NCI-H526 (cell line): Measurements from ENCODE around the gene KCND2.
A peak's percentile ranks its signal among the peaks of the same experiment; 100 is the strongest.

Experiments used
- DNase-seq, 2 experiments: peaks; one replicate each; lab custom pipeline; 2025; lab: John Stamatoyannopoulos, UW

KCND2 gene

GRCh38 chr7:120311028-120311788 lies 38.2 kb downstream of the KCND2 start:
- DNase-seq, result no peak

- no peak for DNase-seq
Measured at GRCh38 chr7:120320218-120320961, 47.4 kb downstream of the KCND2 start.

DNA sequence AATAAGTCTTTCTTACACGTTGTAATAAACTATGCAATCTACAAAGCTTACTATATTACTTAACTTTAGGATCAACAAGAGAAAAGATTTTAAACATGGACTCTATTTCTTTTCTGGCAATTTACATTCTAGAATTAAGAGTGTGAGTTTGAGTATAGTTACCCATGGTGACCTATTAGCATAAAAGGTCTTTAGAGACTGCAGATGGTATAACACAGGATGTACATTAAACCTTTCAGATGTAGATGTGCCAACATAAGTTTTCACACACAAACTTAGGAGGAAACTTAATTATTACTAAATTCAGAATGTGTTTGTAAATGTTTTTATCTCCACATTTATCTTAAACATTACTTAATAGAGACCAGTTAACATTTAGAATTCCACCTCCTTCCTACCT lies 54.1 kb downstream of the KCND2 start:
- DNase-seq, result no peak

- DNase-seq, result no peak
Measured at GRCh38 chr7:120332433-120332832, 59.5 kb downstream of the KCND2 start.

DNA sequence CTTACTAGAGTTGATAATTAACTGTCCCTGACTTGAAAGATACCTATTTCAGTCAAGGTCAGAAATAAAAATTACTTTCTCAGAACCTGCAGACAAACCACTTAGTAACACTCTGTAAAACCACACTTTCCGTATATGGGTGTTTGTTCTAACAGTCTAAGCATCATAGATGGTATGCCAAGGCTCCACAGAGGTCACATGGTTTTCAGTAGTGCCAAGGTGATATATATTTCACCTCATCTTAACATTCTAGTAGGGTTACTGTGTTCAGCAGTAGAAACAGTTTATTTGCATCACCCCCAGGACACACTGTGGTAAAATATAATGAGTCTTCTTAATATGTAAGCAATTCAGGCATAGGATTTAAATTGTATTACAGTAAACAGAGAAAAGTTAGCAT lies 61.5 kb downstream of the KCND2 start:
- DNase-seq, result no peak

DNA sequence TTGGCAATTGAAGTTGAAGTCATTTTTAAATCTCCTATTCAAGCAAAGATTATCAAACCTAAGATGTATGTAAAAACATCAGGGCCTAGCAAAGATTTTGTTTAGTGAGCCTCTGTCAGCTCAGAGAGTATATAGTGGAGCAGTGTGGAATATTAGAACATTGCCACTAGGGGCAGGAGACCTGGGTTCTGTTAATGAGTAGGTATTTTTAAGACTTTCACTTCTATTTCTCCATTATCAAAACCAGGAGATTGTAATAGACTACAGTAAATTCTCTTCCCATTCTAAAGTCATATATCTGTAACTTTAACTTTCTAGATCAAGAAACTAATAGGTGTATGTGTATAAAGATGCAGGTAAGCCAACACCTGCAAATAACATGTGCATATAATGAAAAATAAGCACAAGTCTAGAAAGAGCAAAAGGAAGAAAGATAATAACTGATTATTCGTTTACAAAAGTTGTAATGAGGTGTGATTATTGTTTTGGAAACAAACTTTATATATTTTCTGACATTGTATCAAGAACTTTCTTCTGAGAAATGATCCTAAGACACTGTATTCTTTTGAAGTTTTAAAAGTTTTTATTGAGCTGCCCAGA lies 64.4 kb downstream of the KCND2 start:
- DNase-seq, result peak in 1 of 2 experiments; percentile 18

DNA sequence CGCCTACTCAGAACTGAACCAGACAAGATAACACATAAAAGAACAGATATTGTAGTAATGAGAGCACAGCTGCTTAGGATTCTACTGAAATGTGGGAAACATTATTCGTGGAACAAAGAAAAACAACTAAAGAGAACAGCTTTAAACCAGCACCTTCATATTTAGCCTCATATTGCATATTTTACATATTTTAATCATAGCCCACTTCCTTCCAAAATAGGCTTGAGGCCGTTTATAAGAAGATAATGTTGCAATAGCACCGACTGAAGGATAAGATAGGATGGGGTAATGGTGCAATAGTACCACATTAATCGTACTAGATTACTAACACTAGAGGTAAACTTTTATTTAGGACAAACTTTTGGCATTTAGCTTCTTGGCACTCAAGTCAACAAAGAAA lies 71.3 kb downstream of the KCND2 start:
- no peak for DNase-seq

DNA sequence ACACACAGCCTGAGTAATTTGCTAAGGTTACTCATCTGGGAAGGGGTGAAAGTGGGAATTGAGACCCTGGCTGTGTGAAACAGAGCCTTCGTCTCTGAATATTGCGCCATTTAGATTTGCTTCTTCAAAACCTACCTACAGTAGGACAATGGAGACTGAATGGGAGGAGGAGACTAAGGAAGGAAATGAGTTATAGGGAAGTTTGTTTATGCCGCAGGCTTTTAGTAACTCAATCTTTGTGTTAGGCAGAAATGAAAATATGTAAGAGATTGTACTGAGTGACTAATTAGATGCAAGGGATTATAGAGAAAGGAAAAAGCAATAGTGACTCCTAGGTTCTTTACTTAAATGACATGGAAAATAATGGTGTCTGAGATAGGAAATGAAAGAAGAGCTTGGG lies 80.2 kb downstream of the KCND2 start:
- DNase-seq, result no peak

DNA sequence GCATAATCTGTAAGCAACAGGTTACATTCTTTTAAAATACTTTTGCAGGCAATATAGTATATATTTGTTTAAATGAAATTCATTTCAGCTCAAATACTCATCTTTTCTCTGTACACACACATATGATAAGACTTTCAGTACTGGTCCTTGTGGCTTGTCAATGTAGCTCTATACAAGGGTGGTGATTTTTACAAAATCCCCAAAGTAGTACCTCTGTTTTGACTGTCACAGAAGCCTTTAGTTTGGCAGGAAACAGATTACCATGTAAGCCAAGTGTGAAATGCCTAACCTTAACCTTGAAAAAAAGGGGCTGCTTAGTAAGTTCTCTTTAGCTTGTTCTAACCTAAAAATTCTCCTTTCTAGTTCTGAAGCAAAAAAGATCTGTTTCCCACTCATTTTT lies 87.9 kb downstream of the KCND2 start:
- DNase-seq, result no peak

DNA sequence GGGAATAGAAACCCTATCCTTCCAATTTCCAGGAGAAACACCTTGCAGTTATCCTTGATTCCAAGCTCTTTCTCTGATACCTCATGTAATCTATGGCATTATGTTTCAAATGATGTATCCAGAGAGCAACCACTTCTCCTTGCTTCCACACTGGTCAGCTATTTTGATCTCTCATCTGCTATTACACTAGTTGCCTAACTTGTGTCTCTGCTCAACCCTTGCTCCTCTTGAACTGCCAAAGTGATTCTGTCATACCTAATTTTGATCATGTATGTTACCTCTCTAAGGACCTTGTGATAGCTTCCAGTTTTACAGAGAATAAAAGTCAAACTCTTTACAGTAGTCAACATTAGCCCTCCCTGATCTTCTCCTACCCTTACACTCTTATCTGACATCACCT lies 90.4 kb downstream of the KCND2 start:
- no peak for DNase-seq

DNA sequence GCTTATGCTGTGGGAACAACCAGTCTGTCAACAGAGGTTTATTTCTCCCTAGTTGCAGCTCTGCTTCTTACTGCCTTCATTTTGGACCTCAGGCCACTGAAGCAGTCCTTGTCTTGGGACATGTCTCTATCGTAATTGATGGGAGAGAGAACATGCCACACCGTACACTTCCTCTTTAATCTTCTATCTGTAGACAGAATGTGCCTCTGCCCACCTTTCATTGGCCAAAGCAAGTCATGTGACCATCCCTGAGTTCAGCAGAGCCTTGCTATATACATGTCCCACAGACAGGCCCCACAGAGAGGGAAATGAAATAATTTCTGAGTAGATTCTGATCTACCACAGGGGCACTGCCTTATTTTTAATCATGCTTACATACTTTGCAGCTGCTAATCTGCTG lies 98.0 kb downstream of the KCND2 start:
- DNase-seq, result no peak

GRCh38 chr7:120373174-120373573 lies 100.2 kb downstream of the KCND2 start:
- DNase-seq, result no peak

- no peak for DNase-seq
Measured at GRCh38 chr7:120394595-120394994, 121.6 kb downstream of the KCND2 start.

- DNase-seq, result no peak
Measured at GRCh38 chr7:120395526-120396019, 122.6 kb downstream of the KCND2 start.

GRCh38 chr7:120398284-120399000 lies 125.5 kb downstream of the KCND2 start:
- no peak for DNase-seq

- DNase-seq, result no peak
Measured at GRCh38 chr7:120400806-120401455, 128.0 kb downstream of the KCND2 start.

DNA sequence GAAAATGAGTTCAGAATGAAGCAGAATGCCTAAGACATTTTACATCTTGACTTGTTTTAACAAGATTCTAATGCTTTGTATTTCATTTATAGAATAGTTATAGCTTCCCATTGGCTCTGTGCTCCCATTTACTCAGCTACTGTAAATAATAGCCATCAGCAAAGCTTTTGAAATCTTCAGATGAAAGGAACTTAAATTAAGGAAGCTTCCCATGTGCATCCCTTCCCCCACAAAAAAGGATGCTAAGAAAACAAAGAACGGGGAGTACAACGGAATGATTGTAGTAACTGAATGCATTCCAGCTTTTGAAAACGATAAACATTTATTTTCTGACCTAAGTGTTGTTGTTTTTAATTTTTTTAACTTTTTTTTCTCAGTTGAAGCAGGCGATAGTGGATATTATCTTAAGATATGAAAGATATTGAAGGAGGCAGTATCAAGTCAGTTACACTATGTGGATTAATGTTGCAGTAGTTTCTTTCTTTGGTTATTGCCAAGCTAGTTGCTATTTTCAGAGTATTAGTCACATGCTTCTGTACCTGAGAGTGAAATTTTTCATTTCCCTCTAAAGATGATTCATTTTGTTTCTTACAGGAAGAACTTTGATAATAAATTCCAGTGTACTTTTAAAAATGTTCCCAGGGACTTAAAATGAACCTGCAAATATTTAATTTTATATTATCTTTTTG lies 129.2 kb downstream of the KCND2 start:
- DNase-seq, result no peak

- no peak for DNase-seq
Measured at GRCh38 chr7:120402801-120403200, 129.8 kb downstream of the KCND2 start.

- DNase-seq, result no peak
Measured at GRCh38 chr7:120404042-120404441, 131.1 kb downstream of the KCND2 start.

- DNase-seq, result no peak
Measured at GRCh38 chr7:120405652-120406051, 132.7 kb downstream of the KCND2 start.

DNA sequence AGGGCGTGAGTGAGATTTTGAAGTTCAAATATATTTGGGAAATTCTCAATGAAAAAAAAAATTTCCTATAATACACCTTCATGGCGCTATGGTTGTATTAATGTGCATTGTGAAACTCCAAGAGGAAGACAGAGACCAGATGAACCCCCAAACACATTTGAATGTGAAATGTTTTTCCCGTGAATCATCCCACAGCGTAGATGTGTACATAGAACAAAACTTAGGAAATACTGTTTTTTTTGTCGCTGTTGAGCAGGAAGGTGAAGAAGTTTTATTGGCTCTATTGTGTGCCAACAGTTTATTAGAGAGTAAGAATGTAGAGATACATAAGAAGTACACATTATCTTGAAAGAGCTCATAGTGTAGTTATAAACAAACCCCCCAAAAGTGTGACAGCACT lies 134.0 kb downstream of the KCND2 start:
- no peak for DNase-seq
